ENCODE measurements around the gene PKD2. TPM values are rescaled to one million over a fixed set of nuclear protein-coding genes. Genes with fewer than 3 reads are reported as not detected.

PKD2 gene
- total RNA-seq, 1 experiment from 2014 or later, result 21.4 TPM

DNA sequence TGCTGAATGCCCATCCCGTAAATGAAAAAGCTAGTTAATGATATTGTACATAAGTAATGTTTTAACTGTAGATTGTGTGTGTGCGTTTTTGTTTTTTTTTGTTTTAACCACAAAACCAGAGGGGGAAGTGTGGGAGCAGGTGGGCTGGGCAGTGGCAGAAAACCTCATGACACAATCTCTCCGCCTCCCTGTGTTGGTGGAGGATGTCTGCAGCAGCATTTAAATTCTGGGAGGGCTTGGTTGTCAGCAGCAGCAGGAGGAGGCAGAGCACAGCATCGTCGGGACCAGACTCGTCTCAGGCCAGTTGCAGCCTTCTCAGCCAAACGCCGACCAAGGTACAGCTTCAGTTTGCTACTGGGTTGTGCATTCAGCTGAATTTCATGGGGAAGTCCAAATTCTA, 32.0 kb upstream of the PKD2 start, which contains the start of gene SPP1 (continued):
- TF ChIP-seq, protein P1, sequence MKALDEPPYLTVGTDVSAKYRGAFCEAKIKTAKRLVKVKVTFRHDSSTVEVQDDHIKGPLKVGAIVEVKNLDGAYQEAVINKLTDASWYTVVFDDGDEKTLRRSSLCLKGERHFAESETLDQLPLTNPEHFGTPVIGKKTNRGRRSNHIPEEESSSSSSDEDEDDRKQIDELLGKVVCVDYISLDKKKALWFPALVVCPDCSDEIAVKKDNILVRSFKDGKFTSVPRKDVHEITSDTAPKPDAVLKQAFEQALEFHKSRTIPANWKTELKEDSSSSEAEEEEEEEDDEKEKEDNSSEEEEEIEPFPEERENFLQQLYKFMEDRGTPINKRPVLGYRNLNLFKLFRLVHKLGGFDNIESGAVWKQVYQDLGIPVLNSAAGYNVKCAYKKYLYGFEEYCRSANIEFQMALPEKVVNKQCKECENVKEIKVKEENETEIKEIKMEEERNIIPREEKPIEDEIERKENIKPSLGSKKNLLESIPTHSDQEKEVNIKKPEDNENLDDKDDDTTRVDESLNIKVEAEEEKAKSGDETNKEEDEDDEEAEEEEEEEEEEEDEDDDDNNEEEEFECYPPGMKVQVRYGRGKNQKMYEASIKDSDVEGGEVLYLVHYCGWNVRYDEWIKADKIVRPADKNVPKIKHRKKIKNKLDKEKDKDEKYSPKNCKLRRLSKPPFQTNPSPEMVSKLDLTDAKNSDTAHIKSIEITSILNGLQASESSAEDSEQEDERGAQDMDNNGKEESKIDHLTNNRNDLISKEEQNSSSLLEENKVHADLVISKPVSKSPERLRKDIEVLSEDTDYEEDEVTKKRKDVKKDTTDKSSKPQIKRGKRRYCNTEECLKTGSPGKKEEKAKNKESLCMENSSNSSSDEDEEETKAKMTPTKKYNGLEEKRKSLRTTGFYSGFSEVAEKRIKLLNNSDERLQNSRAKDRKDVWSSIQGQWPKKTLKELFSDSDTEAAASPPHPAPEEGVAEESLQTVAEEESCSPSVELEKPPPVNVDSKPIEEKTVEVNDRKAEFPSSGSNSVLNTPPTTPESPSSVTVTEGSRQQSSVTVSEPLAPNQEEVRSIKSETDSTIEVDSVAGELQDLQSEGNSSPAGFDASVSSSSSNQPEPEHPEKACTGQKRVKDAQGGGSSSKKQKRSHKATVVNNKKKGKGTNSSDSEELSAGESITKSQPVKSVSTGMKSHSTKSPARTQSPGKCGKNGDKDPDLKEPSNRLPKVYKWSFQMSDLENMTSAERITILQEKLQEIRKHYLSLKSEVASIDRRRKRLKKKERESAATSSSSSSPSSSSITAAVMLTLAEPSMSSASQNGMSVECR (CRISPR knock-in tag; IDR thresholded peaks at IDR 0.05; ENCODE audit: borderline replicate concordance), result no peak
- TF ChIP-seq HMGA2 (CRISPR knock-in tag; IDR thresholded peaks at IDR 0.05), result no peak
- no peak for TF ChIP-seq SMAD4 (CRISPR knock-in tag; IDR thresholded peaks at IDR 0.05)
- no peak for TF ChIP-seq OVOL2 (CRISPR knock-in tag; IDR thresholded peaks at IDR 0.05; ENCODE audit: borderline replicate concordance)
- TF ChIP-seq, protein P2, sequence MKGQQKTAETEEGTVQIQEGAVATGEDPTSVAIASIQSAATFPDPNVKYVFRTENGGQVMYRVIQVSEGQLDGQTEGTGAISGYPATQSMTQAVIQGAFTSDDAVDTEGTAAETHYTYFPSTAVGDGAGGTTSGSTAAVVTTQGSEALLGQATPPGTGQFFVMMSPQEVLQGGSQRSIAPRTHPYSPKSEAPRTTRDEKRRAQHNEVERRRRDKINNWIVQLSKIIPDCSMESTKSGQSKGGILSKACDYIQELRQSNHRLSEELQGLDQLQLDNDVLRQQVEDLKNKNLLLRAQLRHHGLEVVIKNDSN (CRISPR knock-in tag; IDR thresholded peaks at IDR 0.05), result no peak
- TF ChIP-seq, protein P3, sequence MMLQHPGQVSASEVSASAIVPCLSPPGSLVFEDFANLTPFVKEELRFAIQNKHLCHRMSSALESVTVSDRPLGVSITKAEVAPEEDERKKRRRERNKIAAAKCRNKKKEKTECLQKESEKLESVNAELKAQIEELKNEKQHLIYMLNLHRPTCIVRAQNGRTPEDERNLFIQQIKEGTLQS (CRISPR knock-in tag; conservative IDR thresholded peaks at IDR 0.05), result no peak

DNA sequence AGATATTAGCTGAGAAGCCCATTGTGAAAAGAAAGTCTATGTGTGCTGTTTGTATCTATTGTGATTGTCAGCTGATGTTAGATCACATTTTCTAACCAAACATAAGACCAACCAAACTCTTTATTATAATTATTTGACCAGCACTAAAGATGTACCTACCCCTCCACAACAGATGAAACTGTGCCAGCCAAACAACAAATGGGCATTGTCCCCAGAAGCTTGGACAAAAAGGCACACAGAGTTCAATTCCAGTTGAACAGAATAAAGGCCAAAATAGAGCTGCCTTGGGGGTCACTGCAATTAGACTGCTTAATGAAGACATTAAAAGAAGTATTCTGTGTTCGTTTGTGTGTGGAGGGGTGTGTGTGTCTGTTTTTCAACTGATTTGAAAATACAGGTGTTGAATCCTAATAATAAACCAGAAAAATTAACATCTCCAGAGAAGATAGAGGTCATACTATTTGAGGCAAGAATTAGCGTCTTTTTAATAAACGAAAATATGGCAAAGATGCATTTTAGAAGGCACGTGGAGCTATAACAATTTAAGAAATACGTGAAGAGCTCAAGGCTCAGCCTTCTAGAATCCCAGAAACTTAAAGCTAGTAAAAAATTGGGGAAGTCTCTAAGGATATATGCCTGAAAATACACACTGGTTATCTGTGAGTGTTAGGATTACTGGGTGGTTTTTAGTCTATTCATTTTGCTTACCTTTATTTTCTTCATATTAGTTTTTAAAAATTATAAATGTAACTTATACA, 29.7 kb upstream of the PKD2 start:
- peaks cover 7% of the 10 kb centered on the region; the same call in 1 of the 2 replicates for H3K36me3 Mint-ChIP-seq
- no peak overlapping the region for H3K4me3 Mint-ChIP-seq
- POLR2A ChIA-PET, result no interaction called here

DNA sequence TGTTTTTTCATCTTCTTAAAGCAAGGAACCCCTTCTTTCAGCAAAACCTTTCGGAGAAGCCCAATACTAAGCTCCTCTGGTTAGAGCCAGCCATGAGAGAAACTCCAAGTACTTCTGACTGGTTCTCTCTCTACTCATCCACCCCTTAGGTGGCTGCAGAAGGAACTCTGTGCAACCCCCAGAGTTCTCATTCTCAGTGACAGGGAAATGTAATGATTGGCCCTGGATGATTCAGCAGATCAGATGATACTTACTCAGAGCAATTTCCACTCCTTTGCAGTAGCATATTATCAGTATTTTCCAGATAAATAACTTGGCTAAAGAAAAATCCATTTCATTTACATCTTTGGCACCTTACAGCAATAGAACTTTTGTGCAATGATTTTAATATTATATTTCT, 28.8 kb upstream of the PKD2 start:
- H3K4me3 Mint-ChIP-seq, result no peak overlapping the region
- CTCF ChIA-PET, result interaction anchor here (0.6 to 2.0 kb wide), 7 partner anchors 13 to 615 kb away, joined by 3 to 8 read pairs (median 4); no protein-coding TSS in a partner anchor
- H3K9me3 Mint-ChIP-seq, result no peaks in the 10 kb centered on the region

More for the DNA sequence above, 29.7 kb upstream of the PKD2 start:
- Mint-ChIP-seq H3K27me3 (ENCODE audit: low read depth) (no peaks in the 10 kb centered on the region), H3K27ac (no peak overlapping the region), H3K4me1 (peaks cover 37% of the 10 kb centered on the region), H3K9me3 (no peaks in the 10 kb centered on the region)
- no peak for DNase-seq (ENCODE audit: low spot score)
- CTCF ChIA-PET, result interaction anchor here (1.0 to 2.0 kb wide), 5 partner anchors 8 to 234 kb away, joined by 3 to 8 read pairs (median 4); no protein-coding TSS in a partner anchor
- ATAC-seq, result no peak
- no peak for TF ChIP-seq TEAD4 (CRISPR knock-in tag; IDR thresholded peaks at IDR 0.05)

DNA sequence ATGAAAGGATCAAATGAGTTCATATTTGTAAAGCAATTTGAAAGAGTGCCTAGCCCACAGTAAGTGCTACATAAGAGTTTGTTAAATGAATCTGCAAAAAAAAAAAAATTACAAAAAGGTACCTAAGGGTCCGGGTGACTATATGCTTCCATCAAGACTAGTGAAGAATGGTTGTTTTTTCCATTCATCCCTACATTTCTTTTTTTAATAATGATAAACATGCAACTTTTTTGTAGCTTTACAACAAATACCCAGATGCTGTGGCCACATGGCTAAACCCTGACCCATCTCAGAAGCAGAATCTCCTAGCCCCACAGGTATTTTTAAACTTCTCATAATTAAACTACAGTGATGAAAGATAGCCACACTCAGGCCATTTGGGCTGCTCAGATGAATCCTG, 27.6 kb upstream of the PKD2 start:
- no peak for DNase-seq (ENCODE audit: low spot score)
- ChIA-PET CTCF (interaction anchor here (0.7 to 1.2 kb wide), 3 partner anchors 53 to 141 kb away, joined by 3 to 5 read pairs (median 4); no protein-coding TSS in a partner anchor), POLR2A (no interaction called here)
- Mint-ChIP-seq H3K27me3 (ENCODE audit: low read depth) (no peaks in the 10 kb centered on the region), H3K27ac (no peak overlapping the region; the same call in 1 of the 2 replicates), H3K36me3 (peaks cover 7% of the 10 kb centered on the region; the same call in 1 of the 2 replicates), H3K4me3 (no peak overlapping the region), H3K9me3 (no peaks in the 10 kb centered on the region), H3K4me1 (peaks cover 20% of the 10 kb centered on the region)
- no peak for ATAC-seq
- no peak for TF ChIP-seq ETV6 (CRISPR knock-in tag; IDR thresholded peaks at IDR 0.05)
- TF ChIP-seq, protein P4, sequence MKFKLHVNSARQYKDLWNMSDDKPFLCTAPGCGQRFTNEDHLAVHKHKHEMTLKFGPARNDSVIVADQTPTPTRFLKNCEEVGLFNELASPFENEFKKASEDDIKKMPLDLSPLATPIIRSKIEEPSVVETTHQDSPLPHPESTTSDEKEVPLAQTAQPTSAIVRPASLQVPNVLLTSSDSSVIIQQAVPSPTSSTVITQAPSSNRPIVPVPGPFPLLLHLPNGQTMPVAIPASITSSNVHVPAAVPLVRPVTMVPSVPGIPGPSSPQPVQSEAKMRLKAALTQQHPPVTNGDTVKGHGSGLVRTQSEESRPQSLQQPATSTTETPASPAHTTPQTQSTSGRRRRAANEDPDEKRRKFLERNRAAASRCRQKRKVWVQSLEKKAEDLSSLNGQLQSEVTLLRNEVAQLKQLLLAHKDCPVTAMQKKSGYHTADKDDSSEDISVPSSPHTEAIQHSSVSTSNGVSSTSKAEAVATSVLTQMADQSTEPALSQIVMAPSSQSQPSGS (CRISPR knock-in tag; IDR thresholded peaks at IDR 0.05; ENCODE audit: borderline replicate concordance, low read depth), result no peak

More for the DNA sequence above, 28.8 kb upstream of the PKD2 start:
- POLR2A ChIA-PET, result interaction anchor here (0.7 kb wide), 1 partner anchor 57 kb away, joined by 8 read pairs; no protein-coding TSS in a partner anchor
- DNase-seq (ENCODE audit: low spot score) (no peak), ATAC-seq (no peak)
- Mint-ChIP-seq H3K36me3 (peaks cover 7% of the 10 kb centered on the region; the same call in 1 of the 2 replicates), H3K27ac (0 out of 2 replicates have a peak overlapping the region, but pooled peaks have one; percentile 41), H3K4me1 (peaks cover 28% of the 10 kb centered on the region), H3K27me3 (ENCODE audit: low read depth) (no peaks in the 10 kb centered on the region)
- TF ChIP-seq ZNF416 (CRISPR knock-in tag; IDR thresholded peaks at IDR 0.05), result no peak
